Tibial nerve (tissue), 4 donors: ENCODE measurements around the gene PALM.

Experiments used
- EP300 ChIP-seq, 2 donors: sonication (generic); formaldehyde crosslinking; IDR thresholded peaks; one replicate each; pipeline ENCODE4 v1.6.1; 2017; ENCODE audit warnings: antibody characterized with exemption in 2 of 2, mild to moderate bottlenecking in 1 of 2
- POLR2A ChIP-seq, 2 donors: fragments of 450-650 bp; IDR thresholded peaks; one replicate each; pipeline ENCODE4 v1.6.1; 2017; ENCODE audit warnings: antibody characterized with exemption in 2 of 2, mild to moderate bottlenecking in 2 of 2, moderate library complexity in 2 of 2
- TF ChIP-seq, protein P1 (sequence below), 5 experiments: fragments of 200-600 bp in 3 of 5; fragments of 450-650 bp in 2 of 5; sonication (generic) in 3 of 5; IDR thresholded peaks; one replicate each; pipeline ENCODE4 v1.5.1; 2016 to 2019; ENCODE audit warnings: antibody characterized with exemption in 5 of 5, mild to moderate bottlenecking in 3 of 5, moderate library complexity in 2 of 5

DNA sequence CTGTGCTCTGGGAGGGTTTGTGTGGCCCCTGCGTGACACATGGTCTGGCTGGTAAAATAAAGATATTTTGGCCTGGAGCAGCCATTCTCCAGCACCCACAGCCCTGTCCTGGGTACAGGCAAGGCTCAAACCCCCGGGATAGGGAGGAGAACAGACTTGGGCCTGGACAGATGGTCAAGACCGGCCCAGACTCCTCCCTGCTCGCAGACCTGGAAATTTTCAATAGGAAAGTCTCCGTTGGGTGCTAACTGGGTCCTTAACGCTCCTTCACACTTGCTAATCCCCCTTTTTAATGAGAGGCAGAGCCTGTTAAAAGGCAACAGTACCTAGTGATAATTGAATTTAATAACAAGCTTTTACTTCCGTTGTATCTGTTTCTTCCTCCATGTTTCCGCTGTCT is 2.5 kb downstream of the PALM start:
- TF ChIP-seq POLR2A (IDR thresholded peaks at IDR 0.05) (no peak), EP300 (IDR thresholded peaks at IDR 0.05) (no peak)
- TF ChIP-seq, protein P1, sequence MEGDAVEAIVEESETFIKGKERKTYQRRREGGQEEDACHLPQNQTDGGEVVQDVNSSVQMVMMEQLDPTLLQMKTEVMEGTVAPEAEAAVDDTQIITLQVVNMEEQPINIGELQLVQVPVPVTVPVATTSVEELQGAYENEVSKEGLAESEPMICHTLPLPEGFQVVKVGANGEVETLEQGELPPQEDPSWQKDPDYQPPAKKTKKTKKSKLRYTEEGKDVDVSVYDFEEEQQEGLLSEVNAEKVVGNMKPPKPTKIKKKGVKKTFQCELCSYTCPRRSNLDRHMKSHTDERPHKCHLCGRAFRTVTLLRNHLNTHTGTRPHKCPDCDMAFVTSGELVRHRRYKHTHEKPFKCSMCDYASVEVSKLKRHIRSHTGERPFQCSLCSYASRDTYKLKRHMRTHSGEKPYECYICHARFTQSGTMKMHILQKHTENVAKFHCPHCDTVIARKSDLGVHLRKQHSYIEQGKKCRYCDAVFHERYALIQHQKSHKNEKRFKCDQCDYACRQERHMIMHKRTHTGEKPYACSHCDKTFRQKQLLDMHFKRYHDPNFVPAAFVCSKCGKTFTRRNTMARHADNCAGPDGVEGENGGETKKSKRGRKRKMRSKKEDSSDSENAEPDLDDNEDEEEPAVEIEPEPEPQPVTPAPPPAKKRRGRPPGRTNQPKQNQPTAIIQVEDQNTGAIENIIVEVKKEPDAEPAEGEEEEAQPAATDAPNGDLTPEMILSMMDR (IDR thresholded peaks at IDR 0.05): no peak
